Hindlimb muscle (tissue), 1 donor: Measurements from ENCODE around the gene EHBP1L1. TPM values are rescaled to one million over a fixed set of nuclear protein-coding genes. Genes with fewer than 3 reads are reported as not detected.

ENCODE experiments used
- DNase-seq: peaks from one replicate; pipeline ENCODE4 v3.0.0-alpha.2; 2013
- polyA plus RNA-seq: library from polyadenylated mRNA; unstranded; fragments of 120-200 nt; gene quantifications from one replicate; pipeline ENCODE4 v1.2.1, GENCODE V29; 2013; ENCODE audit not compliant: insufficient read length

Gene EHBP1L1
- 391 TPM for polyA plus RNA-seq

DNA sequence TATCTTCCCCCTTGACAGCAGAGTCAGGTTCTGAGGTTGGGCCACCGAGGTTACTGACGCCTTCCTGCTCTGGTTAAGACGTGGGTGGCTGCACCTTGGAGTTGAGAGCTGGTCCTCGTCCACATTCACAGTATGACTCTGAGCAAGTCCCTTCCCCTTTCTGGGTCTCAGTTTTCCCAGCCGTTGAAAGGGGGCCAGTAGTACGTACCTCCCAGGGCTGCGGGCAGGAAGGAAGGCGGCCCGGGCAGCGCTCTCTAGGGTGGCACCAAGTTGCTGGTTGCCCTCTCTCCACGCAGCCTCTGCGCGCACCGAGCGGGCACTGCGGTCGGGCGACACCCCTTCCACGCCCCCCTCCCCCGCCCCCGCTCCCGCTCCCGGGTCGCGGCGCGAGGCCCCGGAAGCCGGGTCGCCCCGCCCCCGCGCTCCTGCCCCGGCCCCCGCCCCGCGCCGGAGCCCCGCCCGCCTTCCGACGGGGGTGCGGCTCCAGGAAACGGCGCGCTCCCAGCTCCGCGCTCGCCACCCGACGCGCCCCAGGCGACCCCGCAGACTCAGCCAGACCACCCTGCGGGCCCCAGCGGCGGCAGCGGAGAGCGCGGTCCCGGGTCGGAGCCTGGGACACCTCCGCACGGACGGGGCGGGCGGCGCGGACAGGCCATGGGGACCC is at the start of gene EHBP1L1:
Gene EHBP1L1, plus strand, starts transcription at position 486 of the 664 bp plus-strand sequence. CDS start 250 bp downstream, outside the sequence.
- DNase-seq, result peak; percentile 61

DNA sequence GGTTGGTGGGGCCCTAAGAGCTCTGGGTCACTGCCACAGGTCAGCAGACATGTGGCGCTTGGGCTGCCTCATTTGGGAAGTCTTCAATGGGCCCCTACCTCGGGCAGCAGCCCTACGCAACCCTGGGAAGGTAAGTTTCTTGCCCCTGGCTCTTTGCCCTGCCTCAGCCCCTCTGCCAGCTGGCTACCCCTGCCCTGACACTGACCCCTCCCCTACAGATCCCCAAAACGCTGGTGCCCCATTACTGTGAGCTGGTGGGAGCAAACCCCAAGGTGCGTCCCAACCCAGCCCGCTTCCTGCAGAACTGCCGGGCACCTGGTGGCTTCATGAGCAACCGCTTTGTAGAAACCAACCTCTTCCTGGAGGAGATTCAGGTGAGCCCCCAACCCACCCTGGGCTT is 49.1 kb upstream of the EHBP1L1 start:
- DNase-seq, result no peak

DNA sequence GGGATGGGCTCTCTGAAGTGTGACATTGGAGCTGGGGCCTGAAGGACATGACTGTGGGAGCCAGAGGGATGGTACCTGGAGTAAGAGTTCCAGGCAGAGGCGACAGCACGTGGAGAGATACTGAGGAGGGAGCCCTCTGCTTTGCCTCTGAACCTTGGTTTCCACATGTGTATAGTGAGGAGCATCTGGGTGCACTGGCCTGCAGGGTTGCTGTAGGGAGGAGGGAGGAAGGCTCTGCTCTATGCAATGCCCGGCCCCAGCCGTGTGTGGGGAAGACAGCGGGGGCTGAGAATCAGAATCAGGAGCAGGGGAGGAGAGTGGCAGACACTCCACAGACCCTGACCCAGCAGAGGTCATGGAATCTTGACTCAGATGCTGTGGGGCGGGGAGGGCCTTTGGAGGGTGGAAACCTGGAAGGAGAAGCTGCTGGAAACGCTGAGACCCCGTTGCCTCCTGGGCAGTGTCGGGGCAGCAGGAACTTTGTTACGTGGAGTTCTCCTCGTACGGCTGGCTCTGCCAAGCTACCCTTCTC is 47.0 kb upstream of the EHBP1L1 start:
- no peak for DNase-seq

DNA sequence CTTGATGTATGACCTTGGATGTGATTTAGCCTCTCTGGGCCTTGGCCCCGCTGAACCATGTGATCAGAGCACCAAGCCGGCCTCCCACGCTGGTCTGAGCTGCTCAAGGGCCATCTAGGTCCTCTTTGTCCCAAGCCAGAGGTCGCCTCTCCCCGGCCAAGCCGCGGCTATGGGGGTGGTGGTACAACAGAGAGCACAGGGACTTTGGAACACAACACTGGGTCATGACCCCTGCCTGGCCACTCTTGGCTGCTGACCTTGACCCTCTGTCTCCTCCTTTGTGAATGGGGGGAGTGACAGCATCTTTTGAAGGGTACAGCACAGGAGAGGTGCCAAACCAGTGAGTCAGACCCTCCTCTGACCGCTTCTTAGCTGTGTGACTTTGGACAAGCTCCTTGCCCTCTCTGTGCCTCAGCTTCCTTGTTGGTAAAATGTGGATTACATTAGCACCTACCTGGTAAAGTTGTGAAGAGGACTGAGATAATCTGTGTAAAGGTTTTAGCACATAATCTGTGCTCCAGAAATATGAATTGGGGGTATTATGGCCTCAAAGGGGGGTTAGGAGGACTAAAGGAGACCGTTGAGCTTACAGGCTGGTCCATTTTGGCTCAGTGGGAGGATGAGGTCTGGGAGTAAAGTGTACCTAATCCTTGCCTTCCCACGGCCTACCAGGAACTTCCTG is 46.2 kb upstream of the EHBP1L1 start:
- DNase-seq, result no peak

DNA sequence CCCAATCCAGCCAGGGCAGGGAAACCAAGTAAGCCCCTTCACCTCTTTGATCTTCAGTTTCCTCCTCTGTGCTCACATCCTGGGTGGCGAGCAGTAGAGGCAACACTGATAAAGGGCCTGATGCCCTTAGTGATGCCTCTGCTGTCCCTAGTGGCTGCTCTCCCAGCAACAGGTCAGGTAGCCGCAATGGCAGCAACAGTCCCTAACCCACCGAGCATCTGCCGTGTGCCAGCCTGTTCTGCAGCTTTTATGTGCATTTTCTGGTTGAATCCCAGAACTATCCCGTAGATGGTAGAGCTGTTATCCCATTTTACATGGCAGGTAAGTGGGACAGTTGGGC is 45.7 kb upstream of the EHBP1L1 start:
- DNase-seq, result no peak

DNA sequence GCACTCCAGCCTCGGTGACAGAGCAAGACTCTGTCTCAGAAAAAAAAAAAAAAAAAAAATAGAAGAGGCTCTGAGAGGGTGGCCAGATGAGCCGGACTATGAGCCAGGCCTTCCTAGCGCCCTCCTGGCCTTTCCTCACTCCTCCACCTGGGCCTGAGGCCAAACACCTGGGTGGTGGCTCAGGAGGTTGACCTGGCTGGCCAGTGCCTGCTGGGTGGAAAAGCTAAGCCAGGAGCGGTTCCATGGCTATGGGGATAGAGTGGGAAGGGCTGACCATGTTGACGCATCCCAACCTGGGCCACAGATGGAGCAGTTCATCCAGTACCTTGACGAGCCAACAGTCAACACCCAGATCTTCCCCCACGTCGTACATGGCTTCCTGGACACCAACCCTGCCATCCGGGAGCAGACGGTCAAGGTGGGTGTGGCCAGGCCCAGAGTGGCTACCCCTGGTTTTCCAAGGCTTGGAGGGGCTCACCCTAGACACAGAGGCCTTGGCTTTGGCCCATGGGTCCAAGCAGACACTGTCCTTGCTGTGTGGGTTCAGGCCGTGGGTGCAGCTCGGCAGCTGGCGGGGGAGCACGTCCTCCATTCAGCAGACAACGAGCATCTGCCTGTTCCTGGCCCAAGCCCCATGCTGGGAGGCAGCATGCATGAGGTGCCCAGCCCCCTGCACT is 43.3 kb upstream of the EHBP1L1 start:
- no peak for DNase-seq

DNA sequence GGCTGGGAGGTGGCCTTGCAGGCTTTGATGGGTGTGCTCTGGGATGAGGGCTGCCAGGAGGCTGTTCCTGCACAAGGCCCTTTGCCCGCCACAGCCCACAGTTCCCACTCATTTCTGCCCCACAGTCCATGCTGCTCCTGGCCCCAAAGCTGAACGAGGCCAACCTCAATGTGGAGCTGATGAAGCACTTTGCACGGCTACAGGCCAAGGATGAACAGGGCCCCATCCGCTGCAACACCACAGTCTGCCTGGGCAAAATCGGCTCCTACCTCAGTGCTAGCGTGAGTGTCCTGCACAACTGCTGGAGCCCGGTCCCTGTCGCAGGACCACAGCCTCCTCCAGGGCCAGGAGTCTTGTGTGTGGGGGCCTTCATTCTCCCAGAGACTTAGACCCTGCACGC is 40.8 kb upstream of the EHBP1L1 start:
- DNase-seq, result no peak

DNA sequence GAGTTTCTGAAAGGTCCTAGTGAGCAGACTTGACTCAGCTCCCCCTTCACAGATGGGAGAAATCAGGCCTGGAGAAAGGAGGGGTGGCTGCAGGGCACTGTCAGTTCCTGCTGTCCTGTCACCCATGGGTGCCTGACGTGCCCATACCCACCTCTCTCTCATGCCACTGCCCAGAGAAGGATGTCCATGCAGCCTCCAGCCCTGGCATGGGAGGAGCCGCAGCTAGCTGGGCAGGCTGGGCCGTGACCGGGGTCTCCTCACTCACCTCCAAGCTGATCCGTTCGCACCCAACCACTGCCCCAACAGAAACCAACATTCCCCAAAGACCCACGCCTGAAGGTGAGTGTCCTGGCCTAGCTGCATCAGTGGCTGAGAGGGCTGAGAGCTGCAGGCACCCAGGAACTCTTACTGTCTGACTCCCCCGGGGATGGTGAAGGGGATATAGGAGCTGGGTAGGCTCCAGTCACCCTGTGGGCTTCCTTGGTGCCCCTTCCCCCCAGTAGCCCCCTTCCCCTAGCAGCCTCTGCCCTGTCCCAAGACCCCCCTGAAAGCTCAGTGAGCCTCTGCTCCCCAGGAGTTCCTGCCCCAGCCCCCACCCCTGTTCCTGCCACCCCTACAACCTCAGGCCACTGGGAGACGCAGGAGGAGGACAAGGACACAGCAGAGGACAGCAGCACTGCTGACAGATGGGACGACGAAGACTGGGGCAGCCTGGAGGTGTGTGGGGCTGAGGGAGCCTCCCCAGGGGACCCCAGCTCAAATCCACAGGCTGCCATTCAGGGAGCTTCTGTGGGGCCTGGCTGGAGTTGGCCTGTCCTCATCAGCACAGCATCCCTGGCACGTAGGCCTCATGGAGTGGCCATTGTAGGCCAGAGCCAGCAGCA is 39.2 kb upstream of the EHBP1L1 start:
- DNase-seq, result no peak

DNA sequence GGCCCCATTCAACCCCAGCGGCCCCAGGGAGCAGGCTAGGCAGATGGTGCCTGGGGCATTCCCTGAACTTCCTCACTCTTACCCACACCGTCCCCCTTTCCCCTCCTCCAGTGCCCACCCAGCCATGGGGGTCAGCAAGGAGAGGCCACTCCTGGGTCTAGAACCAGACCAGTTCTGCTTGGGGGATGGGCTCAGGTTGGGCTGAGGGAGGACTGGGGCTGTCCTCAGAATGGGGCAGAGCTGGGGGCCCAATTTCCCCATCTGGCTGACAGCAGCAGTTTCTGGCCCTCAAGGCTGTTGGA is 38.6 kb upstream of the EHBP1L1 start:
- no peak for DNase-seq

DNA sequence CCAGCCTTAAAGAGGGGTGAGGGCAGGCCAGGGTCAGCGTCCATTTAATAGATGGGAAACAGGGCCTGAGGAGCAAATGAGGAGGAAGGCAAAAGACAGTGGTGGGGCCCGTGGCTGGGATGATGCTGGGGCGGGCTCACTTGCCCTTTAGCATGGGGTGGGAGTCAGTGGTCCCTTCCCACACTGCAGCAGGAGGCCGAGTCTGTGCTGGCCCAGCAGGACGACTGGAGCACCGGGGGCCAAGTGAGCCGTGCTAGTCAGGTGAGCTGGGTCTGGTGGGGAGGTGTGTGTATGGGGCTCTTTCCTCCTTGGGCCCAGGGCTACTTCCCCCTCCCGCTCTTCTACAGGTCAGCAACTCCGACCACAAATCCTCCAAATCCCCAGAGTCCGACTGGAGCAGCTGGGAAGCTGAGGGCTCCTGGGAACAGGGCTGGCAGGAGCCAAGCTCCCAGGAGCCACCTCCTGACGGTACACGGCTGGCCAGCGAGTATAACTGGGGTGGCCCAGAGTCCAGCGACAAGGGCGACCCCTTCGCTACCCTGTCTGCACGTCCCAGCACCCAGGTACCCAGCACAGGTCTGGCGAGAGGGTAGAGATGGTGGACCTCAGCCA is 38.1 kb upstream of the EHBP1L1 start:
- no peak for DNase-seq

DNA sequence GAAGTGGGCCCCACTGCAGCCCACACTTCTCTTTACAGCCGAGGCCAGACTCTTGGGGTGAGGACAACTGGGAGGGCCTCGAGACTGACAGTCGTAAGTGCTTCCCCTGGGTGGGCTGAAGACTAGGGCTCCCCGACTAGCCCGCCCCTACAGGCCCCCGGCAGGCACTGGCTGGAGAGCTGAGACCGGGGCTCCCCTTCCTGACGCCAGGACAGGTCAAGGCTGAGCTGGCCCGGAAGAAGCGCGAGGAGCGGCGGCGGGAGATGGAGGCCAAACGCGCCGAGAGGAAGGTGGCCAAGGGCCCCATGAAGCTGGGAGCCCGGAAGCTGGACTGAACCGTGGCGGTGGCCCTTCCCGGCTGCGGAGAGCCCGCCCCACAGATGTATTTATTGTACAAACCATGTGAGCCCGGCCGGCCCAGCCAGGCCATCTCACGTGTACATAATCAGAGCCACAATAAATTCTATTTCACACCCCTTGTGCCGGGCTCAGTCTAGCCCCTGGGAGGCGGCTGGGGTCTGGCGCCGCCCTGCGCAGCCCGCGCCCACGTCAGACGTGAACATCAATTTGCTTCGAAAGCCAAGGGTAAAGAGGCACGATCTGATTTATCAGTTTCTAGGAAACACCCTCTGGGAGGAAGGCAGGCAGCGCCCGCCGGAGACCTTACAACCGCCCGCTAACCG is 37.5 kb upstream of the EHBP1L1 start:
- DNase-seq, result no peak

DNA sequence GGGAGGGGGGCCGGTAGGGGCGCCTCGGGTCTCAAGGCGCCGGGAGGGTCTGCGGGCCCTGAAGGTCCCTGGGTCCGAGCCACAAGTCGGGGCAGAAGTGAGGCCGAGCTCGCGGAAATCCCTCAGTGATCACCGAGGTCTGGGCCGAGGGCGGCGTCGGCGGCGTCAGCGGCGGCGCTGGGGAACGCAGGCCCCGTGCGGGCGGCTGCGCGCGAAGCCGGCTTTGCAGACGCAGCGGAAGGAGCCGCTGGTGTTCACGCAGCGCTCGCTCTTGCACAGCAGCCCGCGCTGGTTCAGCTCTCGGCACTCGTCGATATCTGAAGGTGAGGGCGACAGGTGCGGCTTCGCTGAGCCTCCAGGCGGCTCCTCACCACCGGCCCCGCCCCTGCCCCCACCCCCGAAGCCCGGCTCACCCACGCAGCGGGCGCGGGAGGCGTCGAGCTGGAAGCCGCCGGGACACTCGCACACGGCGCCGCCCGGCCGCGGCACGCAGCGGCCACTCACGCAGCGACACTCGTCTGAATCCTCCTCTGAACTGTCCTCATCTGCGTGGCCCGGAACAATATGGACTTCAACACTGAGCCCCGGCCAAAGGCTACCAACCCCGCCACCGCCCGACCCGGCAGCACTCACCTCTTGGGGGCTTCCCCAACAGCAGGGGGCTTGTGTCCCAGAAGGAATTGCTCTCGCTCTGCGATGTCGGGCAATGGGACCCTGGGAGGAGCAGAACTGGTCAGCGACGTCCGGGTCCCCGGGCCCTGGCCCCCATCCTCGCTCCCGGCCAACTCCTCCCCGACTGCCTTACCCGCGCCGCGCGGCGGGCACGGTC is 36.7 kb upstream of the EHBP1L1 start:
- no peak for DNase-seq

DNA sequence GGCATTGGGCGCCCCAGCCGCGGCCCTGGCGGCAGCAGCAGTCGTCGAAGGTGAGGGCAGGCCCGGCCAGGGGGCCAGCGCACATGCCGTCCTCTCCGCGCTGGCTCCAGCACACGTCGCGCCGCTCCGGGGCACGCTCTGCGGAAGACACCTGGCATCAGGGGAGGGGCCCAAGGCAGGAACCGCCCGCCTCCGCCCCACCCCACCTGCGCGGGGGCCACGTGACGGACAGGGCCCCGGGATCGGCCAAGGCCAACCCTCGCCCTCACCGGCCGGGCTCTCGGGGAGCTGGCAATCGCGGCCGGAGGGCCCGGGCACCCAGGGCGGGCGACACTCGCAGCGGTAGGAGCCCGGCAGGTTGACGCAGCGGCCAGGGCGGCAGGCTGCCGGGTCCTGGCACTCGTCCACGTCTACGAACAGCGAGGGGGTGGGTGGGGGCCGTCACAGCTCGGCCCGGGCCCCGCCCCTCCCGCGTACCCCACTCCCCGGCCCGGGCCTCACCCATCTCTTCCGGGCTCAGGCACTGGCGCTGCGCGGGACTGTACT is 36.0 kb upstream of the EHBP1L1 start:
- DNase-seq, result no peak

DNA sequence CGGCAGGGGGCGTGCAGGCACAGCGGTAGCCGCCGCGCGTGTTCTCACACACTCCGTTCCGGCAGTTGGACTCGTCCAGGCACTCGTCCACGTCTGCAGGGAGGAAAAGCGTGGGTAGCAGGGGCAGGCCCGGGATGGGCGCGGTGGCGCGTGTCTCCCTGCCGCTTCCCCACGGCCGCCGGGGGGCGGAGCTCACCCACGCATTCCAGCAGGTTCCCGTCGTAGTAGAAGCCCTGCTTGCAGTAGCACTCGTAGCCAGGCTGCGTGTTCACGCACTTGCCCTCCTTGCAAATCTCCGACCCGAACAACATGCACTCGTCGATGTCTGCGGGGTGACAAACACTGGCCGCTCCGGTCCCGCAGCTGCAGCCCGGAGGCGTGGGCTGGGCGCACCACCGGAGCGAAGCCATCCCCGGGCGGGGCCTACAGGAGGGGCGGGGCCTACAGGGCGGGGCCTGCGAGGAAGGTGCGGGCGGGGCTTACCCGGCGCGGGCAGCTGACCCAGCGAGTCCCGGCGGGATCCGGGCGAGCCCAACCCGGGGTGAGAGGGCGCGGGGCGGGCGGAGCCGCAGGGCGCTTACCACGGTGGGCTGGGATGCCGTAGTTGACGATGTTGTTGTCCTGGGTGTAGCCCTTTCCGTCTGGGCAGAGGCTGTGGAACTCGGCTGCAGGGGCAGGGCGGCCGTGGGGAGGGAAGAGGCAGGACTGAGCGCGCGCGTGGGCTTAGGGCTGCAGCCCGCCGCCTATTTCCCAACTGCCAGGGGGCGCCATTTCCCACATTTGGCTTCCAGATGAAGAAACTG is 35.4 kb upstream of the EHBP1L1 start:
- DNase-seq, result peak; percentile 88

DNA sequence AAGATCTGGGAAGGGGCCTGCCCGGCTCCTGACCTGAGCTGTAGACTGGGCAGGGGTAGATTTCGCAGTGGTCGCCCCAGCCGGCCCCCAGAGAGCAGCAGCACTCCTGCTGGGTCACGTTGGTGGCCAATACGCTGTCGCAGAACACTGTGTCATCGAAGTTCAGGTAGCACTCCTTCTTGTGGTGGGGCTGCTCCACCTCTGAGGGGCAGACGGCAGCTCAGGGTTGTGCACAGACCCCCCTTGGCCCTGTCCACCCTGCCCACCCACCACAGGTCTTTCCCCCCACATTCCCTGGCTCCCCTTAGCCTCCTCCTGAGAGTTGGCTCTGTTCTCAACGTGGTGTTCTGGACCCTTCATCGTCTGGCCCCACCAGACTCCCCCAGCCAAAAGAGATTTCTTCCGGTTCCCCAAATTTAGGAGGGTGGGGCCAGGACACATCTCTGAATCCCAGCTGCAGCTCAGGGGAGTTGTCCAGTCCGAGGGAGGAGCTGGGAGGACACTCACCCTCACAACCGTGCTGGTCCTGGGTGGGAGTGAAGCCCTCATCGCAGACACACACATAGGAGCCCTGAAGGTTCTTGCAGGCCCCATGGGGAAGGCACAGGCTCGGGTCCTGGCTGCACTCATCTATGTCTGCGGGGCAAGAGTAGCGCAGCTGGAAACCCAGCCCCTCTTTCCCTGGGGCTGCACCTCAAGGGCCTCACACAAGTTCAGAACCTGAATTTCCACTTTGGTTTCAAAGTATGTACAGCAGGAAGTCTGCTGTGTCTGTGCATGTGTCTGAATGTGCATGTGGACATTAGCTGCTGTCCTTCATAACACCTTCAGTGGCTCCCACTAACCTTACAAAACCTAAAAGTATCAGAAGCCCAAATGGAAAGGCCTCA is 34.5 kb upstream of the EHBP1L1 start:
- DNase-seq, result no peak

DNA sequence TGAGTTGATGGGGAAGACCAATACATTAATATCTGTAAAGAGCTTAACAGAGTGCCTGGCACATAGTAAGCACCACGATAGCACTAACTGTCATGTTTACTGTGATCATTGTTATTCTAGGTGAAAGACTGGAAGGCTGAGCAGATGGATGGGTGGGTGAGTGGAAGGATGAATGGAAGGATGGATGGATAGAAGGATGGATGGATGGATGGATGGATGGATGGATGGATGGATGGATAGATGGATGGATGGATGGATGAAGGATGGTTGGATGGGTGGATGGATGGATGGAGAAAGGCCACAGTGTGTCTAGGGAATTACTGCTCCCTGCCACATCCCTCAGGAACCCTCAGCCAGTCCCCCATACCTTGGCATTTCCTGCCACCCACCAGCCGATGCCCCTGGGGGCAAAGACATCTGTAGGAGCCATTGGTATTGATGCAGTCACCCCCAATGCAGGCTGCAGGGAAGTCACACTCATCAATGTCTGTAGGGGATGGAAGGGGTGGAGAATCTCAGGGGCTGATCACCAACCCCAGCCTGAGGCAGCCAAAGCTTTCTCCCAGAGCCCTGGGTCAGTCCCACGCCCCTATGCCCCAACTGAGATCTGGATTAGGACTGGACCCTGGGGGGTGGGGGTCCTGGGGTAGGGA is 33.0 kb upstream of the EHBP1L1 start:
- no peak for DNase-seq

DNA sequence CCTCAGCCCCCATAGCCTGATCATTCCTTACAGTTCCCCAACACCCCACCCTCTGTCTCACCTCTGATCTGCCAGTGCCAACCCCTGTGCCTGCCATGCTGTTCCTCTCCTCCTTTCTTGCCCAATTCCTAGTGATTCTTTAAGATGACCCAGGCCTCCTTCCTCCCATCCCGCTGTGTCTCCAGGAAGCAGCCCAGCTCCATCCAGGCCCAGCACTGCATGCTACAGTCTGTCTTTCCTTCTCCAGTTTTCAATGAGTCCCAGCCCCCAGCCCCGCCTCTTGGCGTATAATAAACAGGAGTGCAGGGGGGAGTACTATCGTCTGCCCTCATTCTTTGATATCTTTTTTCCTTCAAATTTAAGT is 30.0 kb upstream of the EHBP1L1 start:
- no peak for DNase-seq
